KMS-11 (cell line): ENCODE measurements around the gene MGAM2.

ENCODE experiments used
- H2AFZ ChIP-seq: fragments of 200-600 bp; sonication (generic); 2 replicates; pipeline ENCODE4 v1.6.1; 2016; ENCODE audit warnings: antibody characterized with exemption, mixed run types, low read depth
- H3K27ac ChIP-seq: fragments of 200-600 bp; sonication (generic); 2 replicates; pipeline ENCODE4 v1.6.1; 2016; ENCODE audit warnings: mild to moderate bottlenecking, mixed run types
- H3K27me3 ChIP-seq: fragments of 200-600 bp; sonication (generic); 2 replicates; pipeline ENCODE4 v1.6.1; 2017; ENCODE audit warnings: mild to moderate bottlenecking, low read depth, mixed run types, moderate library complexity; ENCODE audit not compliant: insufficient read depth
- H3K36me3 ChIP-seq: fragments of 200-600 bp; sonication (generic); 2 replicates; pipeline ENCODE4 v1.6.1; 2017; ENCODE audit warnings: mild to moderate bottlenecking, mixed run types; ENCODE audit not compliant: insufficient read depth
- H3K4me1 ChIP-seq: fragments of 200-600 bp; sonication (generic); 2 replicates; pipeline ENCODE4 v1.6.1; 2016; ENCODE audit warnings: mild to moderate bottlenecking, low read depth, mixed run types; ENCODE audit not compliant: poor library complexity, severe bottlenecking
- H3K4me2 ChIP-seq: fragments of 200-600 bp; sonication (generic); 2 replicates; pipeline ENCODE4 v1.7.0; 2016; ENCODE audit warnings: mild to moderate bottlenecking, mixed run types
- H3K4me3 ChIP-seq: fragments of 200-600 bp; sonication (generic); IDR thresholded peaks from 2 replicates; pipeline ENCODE4 v1.6.1; 2017; ENCODE audit warnings: low read depth, low read length, mixed read lengths; ENCODE audit not compliant: insufficient read depth
- H3K79me2 ChIP-seq: fragments of 200-600 bp; sonication (generic); 2 replicates; pipeline ENCODE4 v1.6.1; 2016; ENCODE audit warnings: low read depth, mixed run types; ENCODE audit not compliant: insufficient read depth
- H3K9ac ChIP-seq: fragments of 200-600 bp; sonication (generic); 2 replicates; pipeline ENCODE4 v1.6.1; 2016; ENCODE audit warnings: mild to moderate bottlenecking, mixed run types
- H4K20me1 ChIP-seq: fragments of 200-600 bp; sonication (generic); 2 replicates; pipeline ENCODE4 v1.6.1; 2016; ENCODE audit warnings: mild to moderate bottlenecking, mixed run types; ENCODE audit not compliant: insufficient read depth
- TF ChIP-seq, protein P1 (sequence below): fragments of 200-600 bp; sonication (generic); conservative IDR thresholded peaks from 2 replicates; pipeline ENCODE4 v1.6.1; 2017; ENCODE audit warnings: low read depth, mild to moderate bottlenecking, antibody characterized with exemption, low read length, moderate library complexity, mixed read lengths

The MGAM2 gene

DNA sequence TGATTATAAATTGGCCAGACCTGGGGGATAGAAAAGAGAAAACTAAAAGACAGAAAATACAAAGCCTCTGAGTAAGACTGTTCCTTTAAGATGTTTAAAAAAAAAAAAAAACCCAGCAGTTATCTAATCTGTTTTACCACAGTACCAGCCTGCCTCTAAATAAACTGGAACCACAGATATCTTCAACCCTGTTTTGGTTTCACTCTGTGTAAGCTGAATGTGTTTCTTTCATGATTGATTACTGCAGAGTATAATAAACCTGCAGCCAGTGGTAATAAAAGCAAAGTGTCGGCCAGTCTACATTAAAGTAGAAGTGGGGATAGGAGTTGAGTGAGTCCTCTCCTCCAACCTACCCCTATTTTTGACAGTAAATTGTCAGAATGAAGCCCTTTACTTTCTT, 40.6 kb downstream of the MGAM2 start:
- Histone ChIP-seq H4K20me1 (no peaks in the 10 kb centered on the region), H3K4me1 (peaks cover 29% of the 10 kb centered on the region), H3K4me2 (peak overlapping the region; percentile 76), H3K79me2 (no peaks in the 10 kb centered on the region), H3K36me3 (no peaks in the 10 kb centered on the region), H3K27ac (peak overlapping the region; percentile 12; the same call in 1 of the 2 replicates), H3K27me3 (no peaks in the 10 kb centered on the region), H3K4me3 (no peak overlapping the region), H2AFZ (peak overlapping the region; percentile 42), H3K9ac (no peak overlapping the region)
- TF ChIP-seq, protein P1, sequence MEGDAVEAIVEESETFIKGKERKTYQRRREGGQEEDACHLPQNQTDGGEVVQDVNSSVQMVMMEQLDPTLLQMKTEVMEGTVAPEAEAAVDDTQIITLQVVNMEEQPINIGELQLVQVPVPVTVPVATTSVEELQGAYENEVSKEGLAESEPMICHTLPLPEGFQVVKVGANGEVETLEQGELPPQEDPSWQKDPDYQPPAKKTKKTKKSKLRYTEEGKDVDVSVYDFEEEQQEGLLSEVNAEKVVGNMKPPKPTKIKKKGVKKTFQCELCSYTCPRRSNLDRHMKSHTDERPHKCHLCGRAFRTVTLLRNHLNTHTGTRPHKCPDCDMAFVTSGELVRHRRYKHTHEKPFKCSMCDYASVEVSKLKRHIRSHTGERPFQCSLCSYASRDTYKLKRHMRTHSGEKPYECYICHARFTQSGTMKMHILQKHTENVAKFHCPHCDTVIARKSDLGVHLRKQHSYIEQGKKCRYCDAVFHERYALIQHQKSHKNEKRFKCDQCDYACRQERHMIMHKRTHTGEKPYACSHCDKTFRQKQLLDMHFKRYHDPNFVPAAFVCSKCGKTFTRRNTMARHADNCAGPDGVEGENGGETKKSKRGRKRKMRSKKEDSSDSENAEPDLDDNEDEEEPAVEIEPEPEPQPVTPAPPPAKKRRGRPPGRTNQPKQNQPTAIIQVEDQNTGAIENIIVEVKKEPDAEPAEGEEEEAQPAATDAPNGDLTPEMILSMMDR, result no peak

DNA sequence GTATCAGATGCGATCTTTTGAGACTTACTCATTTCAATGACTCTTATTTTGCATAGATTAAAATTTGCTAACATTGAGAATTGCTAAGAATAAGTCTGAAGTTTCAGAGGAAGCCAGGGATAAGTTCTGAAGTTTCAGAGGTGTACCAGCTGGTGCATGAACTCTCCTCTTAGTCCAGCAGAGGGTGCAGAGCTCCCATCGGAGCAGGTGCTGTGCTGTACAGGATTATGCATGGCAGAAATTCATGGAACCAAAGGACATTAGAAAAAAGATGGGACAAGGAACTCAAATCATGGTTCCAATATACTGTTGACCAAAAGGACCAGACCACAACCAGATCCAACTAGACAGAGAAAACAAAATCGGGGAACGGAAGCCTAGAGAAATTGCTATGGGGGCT, 41.9 kb downstream of the MGAM2 start:
- Histone ChIP-seq H3K27me3 (no peaks in the 10 kb centered on the region), H3K9ac (no peak overlapping the region), H3K4me2 (peak overlapping the region; percentile 76), H3K79me2 (no peaks in the 10 kb centered on the region), H3K4me3 (no peak overlapping the region), H3K36me3 (no peaks in the 10 kb centered on the region), H2AFZ (no peak overlapping the region), H3K4me1 (peaks cover 29% of the 10 kb centered on the region), H4K20me1 (no peaks in the 10 kb centered on the region), H3K27ac (no peak overlapping the region)
- TF ChIP-seq, protein P1, result peak; percentile 81

DNA sequence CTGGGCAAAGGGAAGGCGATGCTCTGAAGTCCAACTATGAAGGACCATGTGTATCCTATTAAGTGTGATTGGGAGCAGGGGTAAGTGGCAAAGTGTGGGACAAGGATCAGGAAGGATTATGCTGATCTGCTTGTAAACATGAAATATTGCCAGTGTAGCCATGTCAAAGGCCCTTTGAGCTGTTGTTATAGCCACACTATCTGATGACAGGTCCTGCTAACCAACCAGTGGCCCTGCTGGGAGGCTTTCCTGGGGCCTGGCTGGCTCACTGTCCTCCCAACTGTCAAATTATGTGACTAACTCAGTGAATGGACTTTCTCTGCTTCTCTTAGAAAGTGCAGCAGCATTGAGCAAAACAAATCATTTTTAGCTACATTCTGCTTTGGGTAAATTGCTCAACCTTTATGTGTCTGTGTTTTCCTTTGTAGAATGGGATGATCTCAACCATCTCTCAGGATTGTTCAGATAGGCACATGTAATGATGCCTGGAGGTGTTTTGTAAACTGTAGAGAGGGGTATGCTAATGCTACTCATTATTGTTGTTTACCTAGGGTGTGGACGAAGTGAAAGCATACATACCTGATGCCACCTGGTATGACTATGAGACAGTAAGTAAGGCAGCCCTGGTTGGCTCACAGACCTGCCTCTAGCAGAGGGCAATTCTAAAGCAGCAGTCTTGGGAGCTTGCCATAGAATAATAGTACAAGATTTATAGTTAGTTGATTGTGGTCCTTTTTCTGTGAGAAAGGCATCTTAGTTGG, 47.4 kb downstream of the MGAM2 start:
- Histone ChIP-seq H2AFZ (no peak overlapping the region), H3K4me1 (no peaks in the 10 kb centered on the region), H3K27ac (no peak overlapping the region), H3K9ac (no peak overlapping the region), H4K20me1 (no peaks in the 10 kb centered on the region), H3K4me2 (no peak overlapping the region), H3K27me3 (no peaks in the 10 kb centered on the region), H3K36me3 (no peaks in the 10 kb centered on the region), H3K4me3 (no peak overlapping the region), H3K79me2 (no peaks in the 10 kb centered on the region)
- TF ChIP-seq, protein P1, result no peak

DNA sequence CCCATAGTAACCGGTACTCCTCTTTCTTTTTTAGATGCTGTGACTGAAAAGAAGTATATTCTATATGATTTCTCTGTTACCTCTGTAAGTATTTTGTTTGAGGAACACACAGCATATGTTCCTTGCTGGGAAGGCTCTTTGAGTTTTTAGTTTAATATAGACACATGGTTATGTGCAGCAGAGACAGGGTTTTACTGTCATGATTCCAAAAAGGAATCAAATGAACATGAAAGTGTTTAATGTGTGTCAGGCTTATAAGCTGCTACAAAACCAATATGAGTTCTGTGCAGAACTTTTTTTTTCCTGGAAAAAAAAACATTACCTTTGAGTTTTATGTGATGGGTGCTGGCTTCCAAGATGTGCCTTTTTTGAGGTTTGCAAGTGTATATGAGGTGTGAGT, 50.4 kb downstream of the MGAM2 start:
- Histone ChIP-seq H3K9ac (no peak overlapping the region), H3K27ac (no peak overlapping the region), H3K79me2 (no peaks in the 10 kb centered on the region), H2AFZ (no peak overlapping the region), H3K4me3 (no peak overlapping the region), H4K20me1 (no peaks in the 10 kb centered on the region), H3K4me2 (no peak overlapping the region), H3K4me1 (no peaks in the 10 kb centered on the region), H3K27me3 (no peaks in the 10 kb centered on the region), H3K36me3 (no peaks in the 10 kb centered on the region)
- TF ChIP-seq, protein P1, result no peak
